ENCODE measurements around the gene NEURL2.
A peak's percentile ranks its signal among the peaks of the same experiment; 100 is the strongest.
"Not testable (repeated sequence)": the region's sequence is repeated elsewhere in the genome, so short reads cannot be mapped to it uniquely, and the experiment has no call there.

Gene NEURL2

DNA sequence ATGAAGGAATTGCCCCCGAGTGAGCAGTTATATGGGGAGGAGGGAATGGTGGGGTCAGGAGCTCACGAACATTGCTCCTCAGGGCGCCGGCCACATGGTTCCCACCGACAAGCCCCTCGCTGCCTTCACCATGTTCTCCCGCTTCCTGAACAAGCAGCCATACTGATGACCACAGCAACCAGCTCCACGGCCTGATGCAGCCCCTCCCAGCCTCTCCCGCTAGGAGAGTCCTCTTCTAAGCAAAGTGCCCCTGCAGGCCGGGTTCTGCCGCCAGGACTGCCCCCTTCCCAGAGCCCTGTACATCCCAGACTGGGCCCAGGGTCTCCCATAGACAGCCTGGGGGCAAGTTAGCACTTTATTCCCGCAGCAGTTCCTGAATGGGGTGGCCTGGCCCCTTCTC is 7.3 kb upstream of the NEURL2 start:
- DNase-seq, result no peak

DNA sequence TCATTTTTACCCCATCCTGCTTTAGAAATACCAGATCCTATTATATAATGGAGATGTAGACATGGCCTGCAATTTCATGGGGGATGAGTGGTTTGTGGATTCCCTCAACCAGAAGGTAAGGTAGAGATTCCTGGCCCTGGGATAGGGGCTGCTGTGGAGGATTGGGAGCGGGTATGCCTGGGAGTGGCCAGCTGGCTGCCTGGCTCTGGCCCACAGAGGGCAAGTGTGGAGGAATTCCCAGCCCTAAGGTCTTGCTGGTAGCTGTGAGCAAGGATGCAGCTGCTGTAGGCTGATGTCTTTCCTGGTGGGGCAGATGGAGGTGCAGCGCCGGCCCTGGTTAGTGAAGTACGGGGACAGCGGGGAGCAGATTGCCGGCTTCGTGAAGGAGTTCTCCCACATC is 6.7 kb upstream of the NEURL2 start:
- DNase-seq, result no peak

DNA sequence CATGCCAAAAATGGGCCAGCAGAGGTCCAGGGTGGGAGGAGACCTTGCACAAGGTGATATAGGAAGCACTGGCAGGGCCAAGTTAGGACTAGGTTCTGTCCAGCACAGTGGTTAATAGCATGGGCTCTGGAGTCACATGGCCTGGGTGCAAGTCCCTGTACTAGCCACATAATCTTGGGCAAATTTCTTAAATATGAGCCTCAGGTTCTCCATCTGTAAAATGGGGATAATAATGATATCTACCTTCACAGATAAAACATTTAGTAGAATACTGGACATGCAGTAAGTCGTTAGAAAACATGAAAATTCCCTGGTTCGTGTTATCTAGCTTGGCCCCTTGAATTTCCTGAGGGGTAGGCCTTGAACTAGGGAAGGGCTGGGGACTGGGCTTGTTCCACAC is 6.3 kb upstream of the NEURL2 start:
- no peak for DNase-seq

DNA sequence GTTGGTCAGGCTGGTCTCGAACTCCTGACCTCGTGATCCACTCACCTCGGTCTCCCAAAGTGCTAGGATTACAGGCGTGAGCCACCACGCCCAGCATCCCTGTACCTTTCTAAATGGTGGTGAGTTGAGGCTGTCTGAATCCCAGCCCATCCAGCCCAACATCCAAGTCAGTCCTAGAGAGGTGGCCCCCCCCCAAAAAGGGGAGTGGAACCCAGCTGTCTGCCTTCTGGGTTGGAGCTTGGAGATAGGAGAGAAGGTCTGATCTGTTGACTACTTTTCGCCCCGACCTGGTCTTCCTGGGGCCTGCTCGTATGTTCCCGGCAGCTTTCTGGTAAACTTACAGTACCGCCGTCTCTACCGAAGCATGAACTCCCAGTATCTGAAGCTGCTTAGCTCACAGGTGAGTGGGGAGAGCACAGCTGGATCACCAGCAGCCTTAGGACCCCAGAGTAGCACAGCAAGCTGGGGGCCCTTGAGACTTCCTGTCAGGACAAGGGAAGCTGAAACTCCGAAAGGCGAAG is 5.7 kb upstream of the NEURL2 start:
- no peak for DNase-seq

DNA sequence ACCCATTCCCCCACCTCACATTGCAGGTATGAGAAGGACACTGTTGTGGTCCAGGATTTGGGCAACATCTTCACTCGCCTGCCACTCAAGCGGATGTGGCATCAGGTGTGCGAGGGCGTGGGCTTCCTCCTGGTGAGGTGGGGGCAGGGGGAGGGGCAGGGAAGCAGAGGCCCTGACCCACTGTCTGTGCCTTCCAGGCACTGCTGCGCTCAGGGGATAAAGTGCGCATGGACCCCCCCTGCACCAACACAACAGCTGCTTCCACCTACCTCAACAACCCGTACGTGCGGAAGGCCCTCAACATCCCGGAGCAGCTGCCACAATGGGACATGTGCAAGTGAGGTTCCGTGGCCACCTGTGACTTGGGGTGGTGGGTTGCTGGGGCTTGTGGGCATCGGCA is 3.8 kb upstream of the NEURL2 start:
- no peak for DNase-seq

DNA sequence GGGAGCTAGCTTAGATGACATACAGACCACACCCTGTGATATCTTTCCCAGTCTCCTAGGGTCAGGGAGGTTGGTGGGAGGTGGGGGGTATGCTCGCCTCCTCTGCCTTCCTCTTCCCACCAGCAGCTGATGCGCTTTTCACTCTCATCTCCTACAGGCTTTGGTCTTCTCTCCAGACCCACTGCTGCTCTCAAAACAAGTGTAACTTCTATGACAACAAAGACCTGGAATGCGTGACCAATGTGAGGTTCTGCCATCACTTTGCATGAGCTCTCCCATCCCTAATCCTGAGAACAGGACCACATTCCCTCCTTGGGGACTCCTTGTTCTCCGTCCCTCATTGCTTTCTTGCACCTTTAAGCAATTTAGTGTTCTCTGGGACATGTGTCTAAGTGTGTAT is 2.8 kb upstream of the NEURL2 start:
- no peak for DNase-seq

DNA sequence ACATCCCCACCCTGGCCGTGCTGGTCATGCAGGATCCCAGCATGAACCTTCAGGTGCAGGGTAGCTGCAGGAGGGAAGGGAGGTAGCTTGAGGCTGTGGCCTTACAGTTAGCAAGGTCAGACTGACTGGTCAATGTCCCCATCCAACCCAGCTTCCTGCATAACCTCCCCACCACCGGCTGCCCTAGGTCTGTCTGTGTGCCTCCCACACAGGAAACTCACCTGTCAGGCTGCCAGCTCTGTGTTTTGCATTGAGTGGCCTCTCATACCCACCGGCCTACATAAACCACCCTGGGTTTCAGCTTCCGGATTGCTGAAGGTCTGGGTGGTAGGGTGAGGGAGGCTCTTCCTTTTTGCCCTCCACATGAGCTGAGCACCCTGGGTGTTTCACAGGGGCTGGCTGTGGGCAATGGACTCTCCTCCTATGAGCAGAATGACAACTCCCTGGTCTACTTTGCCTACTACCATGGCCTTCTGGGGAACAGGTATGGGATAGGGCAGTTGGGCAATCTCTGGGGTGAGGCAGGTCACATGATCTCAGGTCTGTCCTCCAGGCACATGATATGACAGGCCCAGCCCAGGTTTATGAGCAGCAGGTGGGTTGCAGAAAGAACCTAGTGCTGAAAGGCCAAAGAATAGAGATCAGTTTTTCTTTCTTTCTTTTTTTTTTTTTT is 2.0 kb upstream of the NEURL2 start:
- no peak for DNase-seq

DNA sequence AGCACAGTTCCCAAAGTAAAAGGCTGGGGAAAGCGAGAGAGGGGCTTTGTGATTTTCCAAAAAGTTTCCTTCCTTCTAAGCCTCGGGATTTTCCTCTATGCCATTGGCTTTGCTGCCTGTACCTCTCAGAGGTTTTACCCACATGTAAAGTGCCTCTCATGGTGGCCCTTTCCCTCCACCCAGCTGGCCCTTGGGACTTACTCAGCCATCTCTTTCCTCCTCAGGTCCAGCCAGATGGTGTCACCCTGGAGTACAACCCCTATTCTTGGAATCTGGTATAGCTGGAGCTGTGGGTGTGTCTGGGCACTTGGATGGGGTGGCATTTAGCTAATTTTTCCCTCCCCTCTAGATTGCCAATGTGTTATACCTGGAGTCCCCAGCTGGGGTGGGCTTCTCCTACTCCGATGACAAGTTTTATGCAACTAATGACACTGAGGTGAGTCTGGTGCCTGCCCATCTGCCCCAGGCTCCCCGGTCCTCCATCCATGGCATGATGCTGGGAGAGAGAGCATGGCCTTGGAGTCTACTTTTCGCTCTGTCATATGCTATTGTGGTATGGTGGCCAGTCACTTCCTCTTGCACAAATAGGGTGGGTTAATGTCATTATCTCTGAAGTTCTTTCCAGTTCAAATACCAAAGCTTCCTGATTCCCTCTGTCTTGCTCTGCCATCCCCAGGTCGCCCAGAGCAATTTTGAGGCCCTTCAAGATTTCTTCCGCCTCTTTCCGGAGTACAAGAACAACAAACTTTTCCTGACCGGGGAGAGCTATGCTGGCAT is 1.2 kb upstream of the NEURL2 start:
- no peak for DNase-seq

DNA sequence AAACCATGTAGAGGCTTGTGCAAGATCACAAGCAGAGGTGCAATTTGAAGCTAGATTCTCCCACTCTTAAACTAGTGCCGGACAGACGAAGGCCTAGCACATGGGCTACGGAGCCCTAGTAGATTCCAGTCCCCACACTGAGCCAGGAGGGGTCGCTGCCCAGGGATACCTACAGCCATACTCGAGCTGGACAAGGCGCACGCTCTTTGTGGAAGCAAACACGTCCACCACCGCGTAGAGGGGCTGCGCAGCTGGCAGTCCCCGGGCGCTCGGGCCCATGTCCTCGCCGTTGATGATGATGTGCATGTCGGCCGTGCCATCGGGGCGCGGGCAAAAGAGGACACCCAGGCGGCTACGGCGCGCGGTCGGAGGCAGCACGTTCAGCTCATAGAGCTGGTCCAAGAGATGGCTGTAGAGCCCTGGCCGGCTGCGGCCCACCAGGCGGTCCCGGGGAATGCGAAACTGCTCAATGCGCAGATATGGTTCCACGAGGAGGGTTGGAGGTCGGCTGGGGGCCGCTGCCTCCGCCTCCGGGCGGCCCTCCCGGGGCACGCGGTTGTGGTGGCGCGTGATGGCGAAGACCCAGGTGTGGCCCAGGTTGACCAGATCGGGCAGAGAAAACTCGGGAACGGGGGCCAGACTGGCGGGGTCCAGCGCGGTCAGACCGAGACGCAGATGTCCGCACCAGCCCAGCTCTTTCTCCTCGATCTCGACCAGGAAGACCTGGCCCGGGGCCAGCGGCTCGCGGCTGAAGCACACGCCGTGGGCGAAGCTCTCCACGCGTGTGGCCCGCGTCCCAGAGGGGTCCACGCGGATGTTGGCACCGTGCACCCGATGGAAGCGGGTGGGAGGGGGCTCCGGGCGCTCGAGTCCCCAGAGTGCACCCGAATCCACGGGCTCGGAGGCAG is 677 bp downstream of the NEURL2 start:
- peak; percentile 90 for DNase-seq

DNA sequence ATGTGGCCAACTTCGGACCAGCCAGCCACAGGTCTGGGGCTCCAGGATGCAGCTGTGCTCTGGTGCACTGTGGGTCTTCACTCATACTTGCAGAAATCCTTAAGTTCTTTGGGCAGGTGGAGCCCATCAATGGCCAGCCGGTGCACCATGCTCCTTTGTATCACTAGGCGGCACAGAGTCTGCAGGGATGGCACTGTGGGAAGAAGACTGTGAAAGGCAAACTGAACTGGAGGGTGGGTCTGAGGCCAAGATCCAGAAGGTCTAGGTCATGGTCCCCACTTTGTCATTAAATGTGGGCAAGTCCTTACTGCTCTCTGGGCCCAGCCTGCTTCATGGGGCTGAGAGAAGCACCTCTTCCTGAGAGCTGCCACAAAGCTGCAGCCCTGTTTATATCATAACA is 2.3 kb downstream of the NEURL2 start:
- DNase-seq, result no peak

DNA sequence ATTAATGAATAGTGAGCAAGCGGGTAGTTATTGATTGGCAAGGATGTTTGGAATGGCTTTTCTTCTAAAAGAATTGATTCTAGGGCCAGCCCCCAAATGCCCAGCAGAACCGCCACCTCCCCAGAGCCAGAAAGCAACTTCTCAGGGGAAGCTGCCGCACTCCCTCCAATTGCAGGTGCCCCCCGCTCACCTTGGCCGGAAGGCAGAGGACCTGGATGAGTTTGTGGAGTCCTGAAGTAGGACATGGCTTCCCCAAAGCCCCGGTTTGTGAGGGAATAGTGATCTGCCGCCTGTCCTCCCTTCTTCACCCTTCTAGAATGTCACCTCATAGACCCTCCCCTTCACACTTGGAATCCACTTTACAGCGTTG is 3.7 kb downstream of the NEURL2 start, which contains the start of gene SPATA25:
TSS of gene SPATA25 (minus strand) at position 277 of the 370 bp plus-strand sequence. CDS start at position 245, 32 bp downstream.
- no peak for DNase-seq

DNA sequence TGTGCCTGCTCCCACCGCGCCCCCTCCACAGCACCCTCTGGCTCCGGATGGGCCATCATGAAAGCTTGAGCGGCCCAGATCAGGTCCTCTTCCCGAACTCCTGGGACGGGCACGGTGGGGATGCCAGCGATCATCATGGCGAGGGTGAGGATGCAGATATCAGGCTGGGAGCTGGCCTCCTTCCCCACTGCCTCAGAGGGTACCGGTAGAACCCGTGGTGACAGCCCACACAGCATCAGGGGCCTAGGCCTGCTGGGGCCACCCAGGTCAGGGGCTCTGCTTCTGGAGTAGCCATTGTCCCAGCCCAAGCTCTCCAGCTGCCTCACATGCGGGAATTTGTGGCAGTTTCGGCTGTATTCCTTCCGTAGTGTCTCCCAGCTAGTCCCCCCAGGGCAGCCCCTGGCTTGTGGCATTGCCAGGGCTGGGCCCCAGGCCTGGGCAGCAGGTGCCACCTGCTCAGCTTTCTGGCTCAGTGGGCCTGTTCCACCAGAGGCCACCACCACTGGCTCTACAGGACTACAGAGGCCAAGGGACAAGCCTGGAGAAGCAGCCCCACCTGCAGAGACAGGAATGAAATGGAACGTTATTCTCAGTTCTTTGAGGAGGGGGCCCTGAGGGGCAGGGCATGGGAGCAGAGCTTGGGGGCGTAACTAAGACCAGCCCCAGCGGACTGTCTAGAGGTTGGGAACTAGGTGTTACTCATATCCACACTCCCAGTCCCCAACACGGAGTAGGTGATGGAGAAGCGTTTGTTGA is 4.2 kb downstream of the NEURL2 start:
- no peak for DNase-seq

DNA sequence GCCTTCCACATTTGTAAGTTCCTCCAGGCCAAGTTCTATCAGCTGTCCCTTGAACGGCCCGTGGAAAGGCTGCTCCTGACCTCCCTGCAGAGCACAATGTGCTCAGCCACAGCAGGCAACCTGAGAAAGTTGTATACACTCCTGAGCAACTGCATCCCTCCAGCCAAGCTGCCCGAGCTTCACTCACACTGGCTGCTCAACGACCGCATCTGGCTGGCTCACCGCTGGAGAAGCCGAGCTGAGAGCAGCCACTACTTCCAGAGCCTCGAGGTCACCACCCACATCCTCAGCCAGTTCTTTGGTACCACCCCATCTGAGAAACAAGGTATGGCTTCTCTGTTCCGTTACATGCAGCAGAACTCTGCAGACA is 7.9 kb downstream of the NEURL2 start:
- no peak for DNase-seq

DNA sequence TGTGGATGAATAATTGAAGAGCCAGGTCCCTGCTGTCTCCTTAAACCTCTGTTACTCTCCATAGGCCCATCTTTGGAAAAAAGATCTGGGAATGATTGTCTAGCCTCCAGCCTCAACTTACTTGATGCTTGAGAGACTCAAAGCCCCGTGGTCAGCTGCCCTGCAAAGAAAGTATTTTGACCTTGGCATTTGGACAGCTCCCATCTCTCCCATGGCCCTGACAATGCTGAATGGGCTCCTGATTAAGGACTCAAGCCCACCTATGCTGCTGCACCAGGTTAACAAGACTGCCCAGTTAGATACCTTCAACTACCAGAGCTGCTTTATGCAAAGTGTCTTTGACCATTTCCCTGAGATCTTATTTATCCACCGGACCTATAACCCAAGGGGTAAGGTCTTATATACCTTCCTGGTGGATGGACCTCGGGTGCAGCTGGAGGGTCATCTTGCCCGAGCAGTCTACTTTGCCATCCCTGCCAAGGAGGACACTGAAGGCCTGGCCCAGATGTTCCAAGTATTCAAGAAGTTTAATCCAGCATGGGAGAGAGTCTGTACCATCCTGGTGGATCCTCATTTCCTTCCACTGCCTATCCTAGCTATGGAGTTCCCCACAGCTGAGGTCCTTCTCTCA is 8.4 kb downstream of the NEURL2 start:
- DNase-seq, result no peak

DNA sequence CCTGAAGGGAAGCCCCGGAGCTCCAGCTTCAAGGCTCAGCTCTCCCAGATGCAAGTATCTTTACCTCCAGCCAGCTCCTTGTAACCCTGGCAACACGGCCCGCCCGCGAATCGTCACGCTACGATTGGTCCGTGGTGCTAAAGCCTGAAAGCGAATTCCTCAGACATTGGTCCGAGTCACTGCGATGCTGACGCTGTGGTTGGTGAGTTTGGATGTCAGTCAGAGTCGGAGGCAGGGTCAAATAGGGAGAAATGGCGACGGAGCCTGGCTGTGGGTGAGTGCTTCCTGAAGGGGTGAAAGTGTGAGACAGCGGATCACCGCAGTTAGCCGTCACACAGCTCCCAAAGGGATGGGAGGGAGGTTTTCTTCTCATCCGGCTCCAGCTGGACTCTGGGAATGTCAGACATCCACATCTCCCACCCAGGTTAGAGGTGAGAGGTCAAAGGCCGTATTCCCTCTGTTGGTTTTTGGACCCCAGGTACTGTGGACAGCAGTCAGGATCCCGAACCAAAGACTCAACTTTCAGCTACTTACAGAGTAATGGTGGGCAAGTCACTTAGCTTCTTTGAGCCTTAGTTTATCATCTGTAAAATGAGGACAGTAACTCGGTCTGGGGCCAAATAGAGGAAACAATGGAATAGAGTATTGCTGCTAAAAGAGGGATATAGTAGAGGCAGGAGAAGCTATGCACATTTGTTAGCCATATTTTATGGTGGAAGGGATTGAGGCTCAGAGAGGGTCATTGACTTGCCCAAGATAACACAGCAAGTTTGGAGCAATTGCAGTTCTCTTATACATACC is 9.8 kb downstream of the NEURL2 start, which contains the start of gene ZSWIM1:
TSS of gene ZSWIM1 (plus strand) at position 240 of the 801 bp plus-strand sequence. CDS start 1,366 bp downstream, outside the sequence.
- DNase-seq, result peak; percentile 100

DNA sequence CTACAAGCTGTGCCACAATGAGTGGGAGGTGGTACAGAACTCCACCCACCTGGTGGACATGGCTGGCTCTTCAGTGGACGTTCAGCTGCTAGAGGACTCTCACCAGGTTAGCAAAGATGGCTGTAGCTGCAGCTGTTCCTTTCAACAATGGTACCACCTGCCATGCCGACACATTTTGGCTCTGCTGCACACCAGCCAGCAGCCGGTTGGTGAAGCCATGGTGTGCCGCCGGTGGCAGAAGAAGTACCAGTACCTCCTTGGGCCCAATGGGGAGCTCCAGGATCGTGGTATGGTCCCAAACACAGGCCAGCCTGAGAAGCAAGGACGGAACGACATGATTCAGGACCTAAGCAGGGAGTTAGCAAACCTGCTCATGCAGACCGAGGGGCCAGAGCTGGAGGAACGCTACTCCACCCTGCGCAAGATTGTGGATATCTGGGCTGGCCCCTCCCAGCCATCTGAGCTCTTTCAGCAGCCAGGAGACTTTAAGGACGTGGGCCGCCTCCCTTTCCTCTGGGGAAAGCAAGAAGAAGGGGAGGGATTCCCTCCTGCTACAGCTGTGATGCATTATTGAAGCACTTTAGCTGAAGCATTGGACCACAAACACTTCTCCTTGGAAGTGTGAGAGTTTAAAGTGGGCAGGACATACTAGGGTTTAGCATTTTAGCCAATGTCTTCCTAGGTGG is 12.8 kb downstream of the NEURL2 start:
- DNase-seq, result no peak

DNA sequence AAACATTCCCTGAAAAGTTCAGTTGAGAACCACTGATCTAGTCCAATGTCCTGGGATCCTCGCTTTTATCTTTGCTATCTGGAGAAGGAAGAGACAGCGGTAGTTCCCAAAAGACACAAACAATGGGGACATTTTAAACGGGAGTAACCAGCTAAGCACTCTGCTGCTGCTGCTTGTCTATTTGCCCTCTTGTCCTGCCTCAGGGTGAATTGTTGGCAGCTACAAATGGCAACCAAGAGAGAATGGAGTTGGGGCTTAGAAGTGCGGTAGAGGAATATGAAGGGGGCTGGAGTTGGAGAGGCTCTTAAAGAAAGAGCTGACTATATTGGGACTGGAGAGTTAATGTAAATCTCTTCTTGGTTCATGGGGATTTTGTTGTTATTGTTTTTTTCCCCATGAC is 16.4 kb downstream of the NEURL2 start:
- no peak for DNase-seq

DNA sequence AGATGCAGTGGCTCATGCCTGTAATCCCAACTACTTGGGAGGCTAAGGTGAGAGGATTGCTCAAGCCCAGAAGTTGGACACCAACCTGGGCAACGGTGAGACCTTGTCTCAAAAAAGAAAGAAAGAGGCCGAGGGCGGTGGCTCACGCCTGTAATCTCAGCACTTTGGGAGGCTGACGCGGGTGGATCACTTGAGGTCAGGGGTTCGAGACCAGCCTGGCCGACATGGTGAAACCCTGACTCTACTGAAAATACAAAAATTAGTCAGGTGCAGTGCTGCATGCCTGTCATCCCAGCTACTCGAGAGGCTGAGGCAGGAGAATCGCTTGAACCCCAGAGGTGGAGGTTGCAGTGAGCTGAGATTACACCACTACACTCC is 16.9 kb downstream of the NEURL2 start:
- DNase-seq, result not testable (repeated sequence)

DNA sequence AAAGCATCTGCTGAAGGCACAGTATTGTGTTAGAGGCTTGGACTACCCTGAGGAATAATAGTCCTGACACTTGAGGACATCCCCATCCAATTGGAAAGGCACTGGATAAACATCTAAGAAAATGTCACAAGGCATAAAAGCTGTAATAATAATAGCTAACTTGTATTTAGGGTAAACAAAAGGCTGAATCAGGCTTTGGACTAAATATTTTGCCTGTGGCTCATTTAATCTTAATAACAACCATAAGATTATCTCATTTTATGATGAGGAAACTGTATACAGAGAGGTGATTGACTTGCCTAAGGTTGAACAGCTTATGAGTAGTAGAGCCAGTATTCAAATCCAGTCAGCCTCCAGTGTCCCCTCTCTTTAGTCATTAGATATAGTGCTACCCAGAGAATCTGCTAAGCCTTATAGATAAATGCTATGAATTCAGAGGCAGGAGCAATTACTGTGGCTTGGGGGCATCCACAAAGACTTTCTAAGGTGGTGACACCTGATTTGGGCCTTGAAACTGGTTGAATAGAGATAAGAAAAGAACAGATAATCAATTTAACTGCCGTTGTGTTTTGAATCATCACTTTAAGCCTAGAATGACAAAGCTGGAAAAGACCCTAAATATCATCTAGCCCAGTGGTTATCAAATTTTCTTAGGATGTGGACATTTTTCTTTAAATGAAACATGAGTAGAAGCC is 17.5 kb downstream of the NEURL2 start:
- no peak for DNase-seq

DNA sequence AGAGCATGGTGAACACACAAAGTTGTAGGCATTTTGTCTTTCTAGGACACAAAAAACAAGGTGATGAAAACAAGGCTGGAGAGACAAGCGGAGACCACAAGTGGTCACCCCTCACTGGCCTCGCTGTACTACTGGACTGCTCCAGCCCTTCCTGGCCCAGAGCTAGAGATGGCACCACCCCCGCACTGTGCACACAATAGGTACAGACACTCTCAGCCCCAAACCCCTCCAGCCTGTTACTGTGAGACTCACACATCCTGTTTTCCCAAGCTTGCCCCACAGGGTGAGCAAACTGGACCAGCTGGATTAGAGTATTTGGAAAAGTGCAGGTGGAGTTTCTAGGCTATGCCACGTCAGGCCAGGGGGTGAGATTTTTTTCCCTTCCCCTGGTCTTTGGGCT is 18.4 kb downstream of the NEURL2 start:
- DNase-seq, result no peak
